Measurements from ENCODE around the gene B3GNT7.

DNA sequence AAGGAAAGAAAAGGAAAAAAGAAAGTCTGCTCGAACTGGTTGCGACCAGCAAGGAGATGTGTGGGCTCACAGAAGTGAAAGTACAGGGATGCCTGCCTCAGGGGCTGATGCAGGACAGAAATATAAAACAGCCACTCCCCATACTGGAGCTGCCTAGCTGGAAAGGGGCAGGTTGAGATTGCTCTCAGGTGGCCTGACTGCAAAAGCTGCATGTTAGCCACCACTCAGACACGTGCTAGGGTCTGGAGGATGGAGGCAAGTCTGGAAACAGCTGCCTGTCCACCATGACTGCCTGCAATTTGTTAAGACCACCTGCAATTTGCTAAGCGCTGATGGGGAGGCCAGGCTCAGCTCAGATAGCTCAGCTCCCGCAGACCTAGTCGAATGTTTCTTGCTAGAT is 17.9 kb downstream of the B3GNT7 start:
- TF ChIP-seq, protein P1, sequence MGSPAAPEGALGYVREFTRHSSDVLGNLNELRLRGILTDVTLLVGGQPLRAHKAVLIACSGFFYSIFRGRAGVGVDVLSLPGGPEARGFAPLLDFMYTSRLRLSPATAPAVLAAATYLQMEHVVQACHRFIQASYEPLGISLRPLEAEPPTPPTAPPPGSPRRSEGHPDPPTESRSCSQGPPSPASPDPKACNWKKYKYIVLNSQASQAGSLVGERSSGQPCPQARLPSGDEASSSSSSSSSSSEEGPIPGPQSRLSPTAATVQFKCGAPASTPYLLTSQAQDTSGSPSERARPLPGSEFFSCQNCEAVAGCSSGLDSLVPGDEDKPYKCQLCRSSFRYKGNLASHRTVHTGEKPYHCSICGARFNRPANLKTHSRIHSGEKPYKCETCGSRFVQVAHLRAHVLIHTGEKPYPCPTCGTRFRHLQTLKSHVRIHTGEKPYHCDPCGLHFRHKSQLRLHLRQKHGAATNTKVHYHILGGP (tag by site-specific recombination; IDR thresholded peaks at IDR 0.05), result no peak
- TF ChIP-seq ZNF777 (tag by site-specific recombination; IDR thresholded peaks at IDR 0.05; ENCODE audit: borderline replicate concordance), result no peak
- TF ChIP-seq, protein P2, sequence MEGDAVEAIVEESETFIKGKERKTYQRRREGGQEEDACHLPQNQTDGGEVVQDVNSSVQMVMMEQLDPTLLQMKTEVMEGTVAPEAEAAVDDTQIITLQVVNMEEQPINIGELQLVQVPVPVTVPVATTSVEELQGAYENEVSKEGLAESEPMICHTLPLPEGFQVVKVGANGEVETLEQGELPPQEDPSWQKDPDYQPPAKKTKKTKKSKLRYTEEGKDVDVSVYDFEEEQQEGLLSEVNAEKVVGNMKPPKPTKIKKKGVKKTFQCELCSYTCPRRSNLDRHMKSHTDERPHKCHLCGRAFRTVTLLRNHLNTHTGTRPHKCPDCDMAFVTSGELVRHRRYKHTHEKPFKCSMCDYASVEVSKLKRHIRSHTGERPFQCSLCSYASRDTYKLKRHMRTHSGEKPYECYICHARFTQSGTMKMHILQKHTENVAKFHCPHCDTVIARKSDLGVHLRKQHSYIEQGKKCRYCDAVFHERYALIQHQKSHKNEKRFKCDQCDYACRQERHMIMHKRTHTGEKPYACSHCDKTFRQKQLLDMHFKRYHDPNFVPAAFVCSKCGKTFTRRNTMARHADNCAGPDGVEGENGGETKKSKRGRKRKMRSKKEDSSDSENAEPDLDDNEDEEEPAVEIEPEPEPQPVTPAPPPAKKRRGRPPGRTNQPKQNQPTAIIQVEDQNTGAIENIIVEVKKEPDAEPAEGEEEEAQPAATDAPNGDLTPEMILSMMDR (tag by site-specific recombination; IDR thresholded peaks at IDR 0.05), result no peak

Measured in HEK293 (cell line).